Stimulated activated CD4-positive, alpha-beta T cell treated with anti-CD3 and anti-CD28 coated beads, Interleukin-12 subunit alpha, Interleukin-12 subunit beta, amount 100 ng/mL, for 48 hours (primary cell): ENCODE results near the gene USO1.
A peak's percentile ranks its signal among the peaks of the same experiment; 100 is the strongest.

Source experiments
- DNase-seq, 3 donors: peaks; one replicate each; pipeline ENCODE4 v3.0.0-alpha.2; 2020; ENCODE audit warnings: low read depth in 2 of 3, low spot score in 1 of 3

The USO1 gene

GRCh38 chr4:75841641-75842520 lies 117.5 kb downstream of the USO1 start:
- DNase-seq, result no peak

- DNase-seq, result no peak
These were observed 119.2 kb downstream of the USO1 start for GRCh38 chr4:75843596-75843995.

- DNase-seq, result no peak
These were observed 119.8 kb downstream of the USO1 start for GRCh38 chr4:75844151-75844662.

GRCh38 chr4:75845992-75846391 lies 121.6 kb downstream of the USO1 start:
- DNase-seq, result no peak

- peak in 1 of 3 donors; percentile 13 for DNase-seq
These were observed 123.9 kb downstream of the USO1 start for GRCh38 chr4:75848171-75848760.

- DNase-seq, result no peak
These were observed 124.5 kb downstream of the USO1 start for GRCh38 chr4:75848891-75849290.

GRCh38 chr4:75849461-75849860 lies 125.1 kb downstream of the USO1 start:
- DNase-seq, result no peak

- no peak for DNase-seq
These were observed 134.3 kb downstream of the USO1 start for GRCh38 chr4:75858721-75859120.

- no peak for DNase-seq
These were observed 136.2 kb downstream of the USO1 start for GRCh38 chr4:75860606-75861005.
